Measurements from ENCODE around the gene HLX. TPM values are rescaled to one million over a fixed set of nuclear protein-coding genes. Genes with fewer than 3 reads are reported as not detected.

HLX gene, protein sequence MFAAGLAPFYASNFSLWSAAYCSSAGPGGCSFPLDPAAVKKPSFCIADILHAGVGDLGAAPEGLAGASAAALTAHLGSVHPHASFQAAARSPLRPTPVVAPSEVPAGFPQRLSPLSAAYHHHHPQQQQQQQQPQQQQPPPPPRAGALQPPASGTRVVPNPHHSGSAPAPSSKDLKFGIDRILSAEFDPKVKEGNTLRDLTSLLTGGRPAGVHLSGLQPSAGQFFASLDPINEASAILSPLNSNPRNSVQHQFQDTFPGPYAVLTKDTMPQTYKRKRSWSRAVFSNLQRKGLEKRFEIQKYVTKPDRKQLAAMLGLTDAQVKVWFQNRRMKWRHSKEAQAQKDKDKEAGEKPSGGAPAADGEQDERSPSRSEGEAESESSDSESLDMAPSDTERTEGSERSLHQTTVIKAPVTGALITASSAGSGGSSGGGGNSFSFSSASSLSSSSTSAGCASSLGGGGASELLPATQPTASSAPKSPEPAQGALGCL
- total RNA-seq, result 12.9 TPM
- polyA plus RNA-seq, result 8.2 TPM

DNA sequence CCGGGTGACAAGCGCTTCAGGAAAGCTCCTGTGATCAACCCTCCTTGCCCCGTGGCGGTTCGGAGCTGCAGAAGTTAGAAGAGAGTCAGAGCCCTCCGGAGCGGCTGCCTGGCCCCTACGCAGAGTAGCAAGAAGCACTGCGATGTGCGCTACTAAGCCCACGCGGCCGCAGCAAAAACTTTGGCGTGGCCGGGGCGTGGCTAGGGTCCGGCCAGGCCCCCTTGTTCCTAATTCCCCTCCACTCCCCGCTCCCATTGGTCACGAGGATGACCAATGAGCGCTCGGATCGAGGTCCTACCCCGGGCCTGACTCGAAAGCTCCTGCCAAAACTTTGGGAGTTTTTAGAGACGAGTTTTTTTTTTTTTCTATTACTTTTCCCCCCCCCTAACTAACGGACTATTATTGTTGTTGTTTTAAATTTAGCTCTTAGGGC lies at the start of gene HLX:
TSS of gene HLX (plus strand) at position 368 of the 433 bp plus-strand sequence. CDS start 415 bp downstream, outside the sequence.
- no peak for DNase-seq (ENCODE audit: extremely low spot score)
- Histone ChIP-seq H3K4me3 (ENCODE audit: low read depth, low read length) (peak within 1 kb of the TSS; percentile 84), H3K27ac (ENCODE audit: low read depth) (peak within 1 kb of the TSS; percentile 89), H3K36me3 (ENCODE audit: insufficient read depth) (no peaks in the 10 kb centered on the region), H3K4me1 (ENCODE audit: insufficient read depth) (peaks cover 2% of the 10 kb centered on the region)
- 1% methylated on average over 26 of the region's 26 CpGs for WGBS

GRCh38 chr1:220833436-220833835 lies 45.8 kb upstream of the HLX start:
- no peak overlapping the region for H3K27ac ChIP-seq (ENCODE audit: low read depth)
- 71% methylated on average over 2 of the region's 2 CpGs for WGBS

DNA sequence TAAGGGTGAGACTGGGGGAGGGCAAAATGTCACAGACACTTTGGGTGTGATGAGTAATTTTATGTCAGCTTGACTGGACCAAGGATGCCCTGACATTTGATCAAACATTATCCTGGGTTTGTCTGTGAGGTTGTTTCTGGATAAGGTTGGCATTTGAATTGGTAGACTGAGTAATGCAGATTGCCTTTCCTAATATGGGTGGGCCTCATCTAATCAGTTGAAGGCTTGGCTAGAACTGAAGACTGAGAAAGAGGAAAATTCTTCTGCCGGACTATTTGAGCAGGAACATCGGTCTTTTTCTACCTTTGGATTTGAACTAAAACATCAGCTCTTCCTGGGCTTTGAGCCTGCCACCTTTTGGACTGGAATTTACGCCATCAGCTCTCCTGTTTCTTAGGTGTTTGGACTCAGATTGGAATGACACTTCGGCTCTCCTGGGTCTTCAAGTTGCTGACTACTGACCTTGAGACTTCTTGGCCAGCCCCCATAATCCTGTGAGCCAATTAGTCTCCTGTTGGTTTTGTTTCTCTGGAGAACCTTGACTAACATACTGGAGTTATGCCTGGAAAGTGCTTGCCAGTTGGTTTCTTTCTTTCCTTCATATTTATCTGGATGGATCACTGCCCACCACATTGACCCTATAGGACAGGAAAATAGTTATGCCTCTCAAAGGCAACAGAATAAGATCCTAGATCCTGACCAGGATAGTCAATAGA lies 44.9 kb upstream of the HLX start:
- DNase-seq (ENCODE audit: extremely low spot score), result no peak
- Histone ChIP-seq H3K4me3 (ENCODE audit: low read depth, low read length) (no peak overlapping the region), H3K36me3 (ENCODE audit: insufficient read depth) (no peaks in the 10 kb centered on the region), H3K4me1 (ENCODE audit: insufficient read depth) (no peaks in the 10 kb centered on the region), H3K27ac (ENCODE audit: low read depth) (no peak overlapping the region)
- WGBS, result 89% methylated on average over 4 of the region's 4 CpGs

More at GRCh38 chr1:220833436-220833835, 45.8 kb upstream of the HLX start:
- no peak for DNase-seq (ENCODE audit: extremely low spot score)
- Histone ChIP-seq H3K4me3 (ENCODE audit: low read depth, low read length) (no peak overlapping the region), H3K36me3 (ENCODE audit: insufficient read depth) (no peaks in the 10 kb centered on the region), H3K4me1 (ENCODE audit: insufficient read depth) (no peaks in the 10 kb centered on the region)

DNA sequence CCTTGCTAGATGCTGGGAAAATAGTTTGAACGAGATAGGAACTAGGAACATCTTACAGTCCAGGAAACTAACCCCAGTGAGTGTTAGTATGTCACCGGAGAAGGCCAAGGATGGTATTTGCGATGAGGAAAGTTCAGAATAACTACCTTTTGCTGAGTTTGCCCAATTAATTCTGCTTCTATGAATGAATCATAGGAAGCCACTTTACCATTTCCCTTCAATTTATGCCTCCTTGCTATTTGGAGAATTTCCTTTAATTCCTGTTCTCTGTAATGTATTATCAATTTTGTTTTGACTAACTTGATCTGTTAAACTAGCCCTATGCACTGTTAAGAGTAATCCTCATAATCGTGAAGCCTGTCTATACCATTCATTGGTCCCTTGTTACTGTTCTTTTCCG lies 40.7 kb upstream of the HLX start:
- H3K27ac ChIP-seq (ENCODE audit: low read depth), result no peak overlapping the region
- 91% methylated on average over 5 of the region's 5 CpGs for WGBS
- no peaks in the 10 kb centered on the region for H3K4me1 ChIP-seq (ENCODE audit: insufficient read depth)
- no peak for DNase-seq (ENCODE audit: extremely low spot score)
- no peaks in the 10 kb centered on the region for H3K36me3 ChIP-seq (ENCODE audit: insufficient read depth)
- no peak overlapping the region for H3K4me3 ChIP-seq (ENCODE audit: low read depth, low read length)

DNA sequence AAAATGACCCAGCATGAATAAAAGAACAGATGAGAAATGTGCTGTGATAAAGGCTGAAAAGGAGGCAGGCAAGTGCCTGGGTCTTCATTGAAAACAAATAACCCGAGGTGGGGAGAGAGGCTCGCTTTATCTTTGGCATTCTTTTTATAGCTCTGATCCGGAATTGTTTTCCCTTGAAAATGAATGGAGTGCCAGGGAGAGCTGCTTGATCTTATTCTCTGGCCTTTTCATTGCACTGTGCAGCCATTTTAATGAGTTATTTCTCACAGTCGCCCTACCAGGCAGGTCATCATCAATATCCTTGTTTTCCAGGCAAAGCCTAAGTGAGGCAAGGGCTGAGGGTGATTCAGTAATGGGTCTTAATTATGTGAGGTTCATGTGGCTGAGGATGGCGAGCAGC lies 39.8 kb upstream of the HLX start:
- 59% methylated on average over 5 of the region's 5 CpGs for WGBS
- no peak overlapping the region for H3K4me3 ChIP-seq (ENCODE audit: low read depth, low read length)
- DNase-seq (ENCODE audit: extremely low spot score), result no peak
- H3K4me1 ChIP-seq (ENCODE audit: insufficient read depth), result no peaks in the 10 kb centered on the region
- no peaks in the 10 kb centered on the region for H3K36me3 ChIP-seq (ENCODE audit: insufficient read depth)
- no peak overlapping the region for H3K27ac ChIP-seq (ENCODE audit: low read depth)

GRCh38 chr1:220841293-220841692 lies 38.0 kb upstream of the HLX start:
- DNase-seq (ENCODE audit: extremely low spot score), result no peak
- H3K4me1 ChIP-seq (ENCODE audit: insufficient read depth), result no peaks in the 10 kb centered on the region
- H3K27ac ChIP-seq (ENCODE audit: low read depth), result no peak overlapping the region
- H3K36me3 ChIP-seq (ENCODE audit: insufficient read depth), result no peaks in the 10 kb centered on the region
- no peak overlapping the region for H3K4me3 ChIP-seq (ENCODE audit: low read depth, low read length)

GRCh38 chr1:220843481-220844011 lies 35.7 kb upstream of the HLX start:
- Histone ChIP-seq H3K27ac (ENCODE audit: low read depth) (no peak overlapping the region), H3K4me3 (ENCODE audit: low read depth, low read length) (no peak overlapping the region), H3K36me3 (ENCODE audit: insufficient read depth) (no peaks in the 10 kb centered on the region), H3K4me1 (ENCODE audit: insufficient read depth) (no peaks in the 10 kb centered on the region)
- peak; percentile 80 for DNase-seq (ENCODE audit: extremely low spot score)
- 15% methylated on average over 6 of the region's 6 CpGs for WGBS

DNA sequence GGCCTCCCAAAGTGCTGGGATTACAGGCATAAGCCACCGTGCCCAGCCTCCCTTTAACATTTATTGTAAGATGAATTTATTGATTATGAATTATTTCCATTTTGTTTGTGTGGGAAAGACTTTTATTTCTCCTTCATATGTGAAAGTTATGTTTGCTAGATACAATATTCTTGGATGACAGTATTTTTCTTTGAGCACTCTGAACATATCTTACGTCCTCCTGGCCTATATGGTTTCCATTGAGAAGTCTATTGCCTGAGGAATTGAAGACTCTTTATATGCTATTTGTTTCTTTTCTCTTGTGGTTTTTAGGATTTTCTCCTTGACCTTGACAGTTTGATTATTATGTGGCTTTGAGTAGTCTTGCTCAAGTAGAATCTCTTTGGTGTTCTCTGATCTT lies 26.8 kb upstream of the HLX start:
- H3K27ac ChIP-seq (ENCODE audit: low read depth), result no peak overlapping the region
- no peaks in the 10 kb centered on the region for H3K4me1 ChIP-seq (ENCODE audit: insufficient read depth)
- H3K4me3 ChIP-seq (ENCODE audit: low read depth, low read length), result no peak overlapping the region
- no peak for DNase-seq (ENCODE audit: extremely low spot score)
- H3K36me3 ChIP-seq (ENCODE audit: insufficient read depth), result no peaks in the 10 kb centered on the region
- 91% methylated on average over 2 of the region's 2 CpGs for WGBS

DNA sequence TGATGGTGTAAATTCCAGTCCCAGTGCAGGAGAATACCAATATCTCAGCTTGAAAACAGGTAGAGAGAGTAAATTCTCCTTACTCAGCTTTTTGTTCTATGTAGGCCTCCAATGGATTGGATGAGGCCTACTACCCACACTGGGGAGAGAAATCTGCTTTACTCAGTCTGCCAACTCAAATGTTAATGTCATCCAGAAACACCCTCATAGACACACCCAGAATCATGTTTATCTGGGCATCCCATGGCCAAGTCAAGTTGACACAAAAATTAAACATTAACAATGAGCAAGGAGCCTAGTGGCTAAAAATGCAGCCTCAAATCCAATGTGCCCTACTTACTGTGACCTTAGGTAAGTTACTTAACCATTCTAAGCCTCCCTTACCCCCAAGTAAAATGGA lies 6.9 kb upstream of the HLX start:
- Histone ChIP-seq H3K4me3 (ENCODE audit: low read depth, low read length) (no peak overlapping the region), H3K36me3 (ENCODE audit: insufficient read depth) (no peaks in the 10 kb centered on the region), H3K4me1 (ENCODE audit: insufficient read depth) (no peaks in the 10 kb centered on the region), H3K27ac (ENCODE audit: low read depth) (no peak overlapping the region)
- DNase-seq (ENCODE audit: extremely low spot score), result no peak

- no peak overlapping the region for H3K27ac ChIP-seq (ENCODE audit: low read depth)
- no peak overlapping the region for H3K4me3 ChIP-seq (ENCODE audit: low read depth, low read length)
- DNase-seq (ENCODE audit: extremely low spot score), result no peak
- WGBS, result 82% methylated on average over 2 of the region's 2 CpGs
- no peaks in the 10 kb centered on the region for H3K4me1 ChIP-seq (ENCODE audit: insufficient read depth)
- no peaks in the 10 kb centered on the region for H3K36me3 ChIP-seq (ENCODE audit: insufficient read depth)
These were observed 6.2 kb upstream of the HLX start for GRCh38 chr1:220873087-220873486.

DNA sequence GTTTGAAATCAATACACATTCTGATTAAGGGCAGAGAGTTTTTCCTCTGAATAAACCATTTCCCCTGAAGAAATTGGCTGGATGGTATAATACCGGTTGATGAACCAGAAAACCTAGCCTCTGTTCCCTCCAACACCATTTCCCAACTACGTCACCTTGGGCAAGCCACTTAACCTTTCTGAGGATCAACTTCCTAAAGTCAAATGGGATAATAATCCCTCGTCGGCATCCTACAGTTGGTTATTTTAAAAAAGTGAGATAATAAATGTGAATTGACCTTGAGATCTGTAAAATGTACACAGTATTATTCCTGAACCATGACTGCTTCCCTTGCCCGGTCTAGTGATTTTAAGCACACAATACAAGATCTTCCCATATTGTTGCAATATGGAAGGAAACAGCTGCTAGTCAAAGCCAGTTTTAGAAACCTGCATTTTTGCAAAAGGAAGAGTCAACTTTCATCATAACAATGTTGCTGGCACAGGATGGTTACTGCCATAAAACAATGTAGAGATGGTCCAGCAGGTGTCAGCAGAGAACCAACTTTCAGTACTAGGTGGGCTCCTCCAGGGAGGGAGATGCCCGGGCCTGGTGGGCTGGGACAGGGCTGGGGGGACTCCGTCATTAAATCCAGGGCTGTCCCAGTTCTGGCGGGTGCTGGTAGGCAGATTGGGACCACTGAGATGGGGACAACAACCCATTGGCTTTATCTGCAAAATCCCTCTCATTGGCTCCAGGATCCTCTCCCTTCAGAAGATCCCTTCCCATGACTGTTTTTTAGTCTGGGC lies 5.2 kb upstream of the HLX start:
- DNase-seq (ENCODE audit: extremely low spot score), result no peak
- H3K4me3 ChIP-seq (ENCODE audit: low read depth, low read length), result no peak overlapping the region
- WGBS, result 29% methylated on average over 8 of the region's 8 CpGs
- H3K27ac ChIP-seq (ENCODE audit: low read depth), result no peak overlapping the region
- no peaks in the 10 kb centered on the region for H3K36me3 ChIP-seq (ENCODE audit: insufficient read depth)
- no peaks in the 10 kb centered on the region for H3K4me1 ChIP-seq (ENCODE audit: insufficient read depth)

GRCh38 chr1:220875260-220875659 lies 4.0 kb upstream of the HLX start:
- Histone ChIP-seq H3K4me1 (ENCODE audit: insufficient read depth) (peaks cover 2% of the 10 kb centered on the region), H3K4me3 (ENCODE audit: low read depth, low read length) (no peak overlapping the region), H3K27ac (ENCODE audit: low read depth) (no peak overlapping the region), H3K36me3 (ENCODE audit: insufficient read depth) (no peaks in the 10 kb centered on the region)
- DNase-seq (ENCODE audit: extremely low spot score), result no peak
- WGBS, result 81% methylated on average over 1 of the region's 1 CpG
